Gastroesophageal sphincter (tissue), 4 donors: ENCODE data around the gene DOCK4. TPM values are rescaled to one million over a fixed set of nuclear protein-coding genes. Genes with fewer than 3 reads are reported as not detected.

Experiments used
- ATAC-seq: fragments of 150-250 bp; one replicate; pipeline ENCODE4 v1.9.1; 2016; ENCODE audit warnings: mild to moderate bottlenecking, moderate library complexity
- H3K27ac ChIP-seq, 4 donors: fragments of 200-600 bp; sonication (generic) in 3 of 4; 1 replicate in 3 of 4; 2 replicates in 1 of 4; pipeline ENCODE4 v1.5.1; 2016 to 2019
- H3K27me3 ChIP-seq: fragments of 200-600 bp; sonication (generic); one replicate; pipeline ENCODE4 v1.5.1; 2019
- H3K36me3 ChIP-seq, 2 donors: fragments of 200-600 bp; sonication (generic); one replicate each; pipeline ENCODE4 v1.5.1; 2019; ENCODE audit warnings: control low read depth in 1 of 2
- H3K4me1 ChIP-seq, 3 donors: fragments of 200-600 bp; sonication (generic); 1 replicate in 2 of 3; 2 replicates in 1 of 3; pipeline ENCODE4 v1.5.1; 2016 to 2019; ENCODE audit warnings: control low read depth in 2 of 3
- H3K4me3 ChIP-seq, 2 donors: fragments of 200-600 bp; sonication (generic); one replicate each; pipeline ENCODE4 v1.5.1; 2019; ENCODE audit warnings: mild to moderate bottlenecking in 1 of 2, moderate library complexity in 1 of 2
- H3K9me3 ChIP-seq, 3 donors: fragments of 200-600 bp; sonication (generic); one replicate each; pipeline ENCODE4 v1.5.1; 2017 to 2019; ENCODE audit warnings: control low read depth in 2 of 3
- EP300 ChIP-seq: sonication (generic); formaldehyde crosslinking; IDR thresholded peaks from one replicate; pipeline ENCODE4 v1.6.1; 2017; ENCODE audit warnings: antibody characterized with exemption, mild to moderate bottlenecking
- POLR2A ChIP-seq, 2 donors: fragments of 450-650 bp; IDR thresholded peaks; one replicate each; pipeline ENCODE4 v1.6.1; 2017; ENCODE audit warnings: antibody characterized with exemption in 2 of 2, mild to moderate bottlenecking in 2 of 2, moderate library complexity in 1 of 2
- POLR2AphosphoS5 ChIP-seq: sonication (generic); formaldehyde crosslinking; IDR thresholded peaks from one replicate; pipeline ENCODE4 v1.6.1; 2017; ENCODE audit warnings: antibody characterized with exemption
- WGBS, 2 donors: methylation state at CpG; one replicate each; pipeline ENCODE4 v1.1.5; 2018; ENCODE audit warnings: low coverage in 1 of 2; 5-methylcytosine and 5-hydroxymethylcytosine counted together
- total RNA-seq, 4 donors: library from RNA; depleted of rRNA; stranded (reverse); fragments of >200 nt; gene quantifications; one replicate each; pipeline ENCODE4 v1.1.0, GENCODE V29; 2016
- TF ChIP-seq, protein P1 (sequence below), 4 experiments: fragments of 200-600 bp in 2 of 4; fragments of 450-650 bp in 2 of 4; sonication (generic) in 1 of 4; IDR thresholded peaks; one replicate each; pipeline ENCODE4 v1.5.1; 2017 to 2019; ENCODE audit warnings: antibody characterized with exemption in 4 of 4, mild to moderate bottlenecking in 2 of 4, moderate library complexity in 2 of 4

DOCK4 gene
- total RNA-seq, 4 donors from 2014 or later, result 14.0 to 34.1 (median 24.2) TPM

DNA sequence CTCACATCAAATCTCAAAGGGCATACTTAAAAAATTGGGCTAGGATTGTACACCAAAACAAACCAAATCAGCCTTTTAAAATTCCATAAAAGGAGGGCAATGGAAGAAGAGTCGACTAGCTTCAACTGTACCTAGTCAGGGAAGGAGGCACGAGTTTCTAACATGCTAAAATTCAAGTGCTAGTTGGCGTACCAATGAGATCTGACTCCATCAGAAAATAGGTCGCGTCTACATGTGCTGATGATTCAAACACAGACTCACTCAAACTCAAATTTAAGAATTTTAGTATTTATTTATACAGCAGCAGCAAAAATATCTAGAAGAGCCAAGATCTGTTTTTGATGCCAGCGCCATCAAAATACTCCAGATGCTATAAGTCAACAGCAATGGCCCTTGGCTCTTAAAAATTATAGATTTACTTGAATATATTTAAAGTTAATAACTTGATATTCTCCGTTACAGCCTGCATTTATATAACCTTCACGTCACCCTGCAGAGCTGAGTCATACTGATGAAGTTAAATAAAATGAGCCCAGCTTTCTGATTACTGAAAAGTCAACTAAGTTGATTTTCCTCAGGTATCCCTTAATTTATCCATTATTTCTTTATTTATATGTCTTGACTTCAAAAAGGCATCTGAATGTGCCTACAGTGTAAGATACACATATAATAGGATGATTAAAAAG, 341.8 kb downstream of the DOCK4 start:
- H3K4me3 ChIP-seq, result no peak overlapping the region
- ATAC-seq, result no peak
- 62 to 64% methylated on average over 7 to 8 of the region's 8 CpGs for WGBS, 2 donors
- no peaks in the 10 kb centered on the region for H3K27me3 ChIP-seq
- no peaks in the 10 kb centered on the region for H3K9me3 ChIP-seq
- peak overlapping the region in 1 of 4 donors; percentile 20 for H3K27ac ChIP-seq
- TF ChIP-seq POLR2A (IDR thresholded peaks at IDR 0.05) (no peak), EP300 (no peak), POLR2AphosphoS5 (no peak)
- TF ChIP-seq, protein P1, sequence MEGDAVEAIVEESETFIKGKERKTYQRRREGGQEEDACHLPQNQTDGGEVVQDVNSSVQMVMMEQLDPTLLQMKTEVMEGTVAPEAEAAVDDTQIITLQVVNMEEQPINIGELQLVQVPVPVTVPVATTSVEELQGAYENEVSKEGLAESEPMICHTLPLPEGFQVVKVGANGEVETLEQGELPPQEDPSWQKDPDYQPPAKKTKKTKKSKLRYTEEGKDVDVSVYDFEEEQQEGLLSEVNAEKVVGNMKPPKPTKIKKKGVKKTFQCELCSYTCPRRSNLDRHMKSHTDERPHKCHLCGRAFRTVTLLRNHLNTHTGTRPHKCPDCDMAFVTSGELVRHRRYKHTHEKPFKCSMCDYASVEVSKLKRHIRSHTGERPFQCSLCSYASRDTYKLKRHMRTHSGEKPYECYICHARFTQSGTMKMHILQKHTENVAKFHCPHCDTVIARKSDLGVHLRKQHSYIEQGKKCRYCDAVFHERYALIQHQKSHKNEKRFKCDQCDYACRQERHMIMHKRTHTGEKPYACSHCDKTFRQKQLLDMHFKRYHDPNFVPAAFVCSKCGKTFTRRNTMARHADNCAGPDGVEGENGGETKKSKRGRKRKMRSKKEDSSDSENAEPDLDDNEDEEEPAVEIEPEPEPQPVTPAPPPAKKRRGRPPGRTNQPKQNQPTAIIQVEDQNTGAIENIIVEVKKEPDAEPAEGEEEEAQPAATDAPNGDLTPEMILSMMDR (IDR thresholded peaks at IDR 0.05), result no peak
- H3K36me3 ChIP-seq, result peaks cover 0 to 28% of the 10 kb centered on the region in 2 donors
- H3K4me1 ChIP-seq, result peaks cover 0 to 22% (median 0%) of the 10 kb centered on the region in 3 donors

DNA sequence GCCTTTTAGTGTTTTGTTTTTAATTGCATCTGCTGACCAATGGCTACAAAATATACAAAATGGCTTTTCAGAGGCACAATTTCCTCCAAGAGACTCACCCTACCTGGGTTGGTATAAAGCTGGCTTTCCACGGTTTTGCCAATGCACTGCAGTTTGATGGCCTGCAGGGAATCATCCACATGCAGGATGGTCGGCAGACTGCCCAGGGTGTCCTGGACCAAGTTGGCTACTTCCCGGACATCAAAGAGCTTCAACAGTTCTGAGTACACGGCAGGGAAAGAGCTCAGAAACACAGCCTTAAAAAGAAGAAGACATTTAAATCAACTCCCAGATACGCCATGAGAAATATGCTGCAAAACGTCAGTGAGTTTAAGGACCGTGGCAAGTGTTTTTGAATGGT, 342.9 kb downstream of the DOCK4 start:
- H3K36me3 ChIP-seq, result peaks cover 0 to 22% of the 10 kb centered on the region in 2 donors
- H3K4me3 ChIP-seq, result no peak overlapping the region
- H3K4me1 ChIP-seq, result peaks cover 0 to 22% (median 0%) of the 10 kb centered on the region in 3 donors
- ATAC-seq, result no peak
- no peaks in the 10 kb centered on the region for H3K27me3 ChIP-seq
- H3K27ac ChIP-seq, result no peak overlapping the region
- TF ChIP-seq POLR2A (IDR thresholded peaks at IDR 0.05) (no peak), EP300 (no peak), POLR2AphosphoS5 (no peak)
- TF ChIP-seq, protein P1 (IDR thresholded peaks at IDR 0.05), result no peak
- WGBS, 2 donors, result 60 to 87% methylated on average over 2 to 5 of the region's 7 CpGs
- no peaks in the 10 kb centered on the region for H3K9me3 ChIP-seq

GRCh38 chr7:111860248-111860647, 346.0 kb downstream of the DOCK4 start:
- 89 to 96% methylated on average over 4 to 6 of the region's 6 CpGs for WGBS, 2 donors

DNA sequence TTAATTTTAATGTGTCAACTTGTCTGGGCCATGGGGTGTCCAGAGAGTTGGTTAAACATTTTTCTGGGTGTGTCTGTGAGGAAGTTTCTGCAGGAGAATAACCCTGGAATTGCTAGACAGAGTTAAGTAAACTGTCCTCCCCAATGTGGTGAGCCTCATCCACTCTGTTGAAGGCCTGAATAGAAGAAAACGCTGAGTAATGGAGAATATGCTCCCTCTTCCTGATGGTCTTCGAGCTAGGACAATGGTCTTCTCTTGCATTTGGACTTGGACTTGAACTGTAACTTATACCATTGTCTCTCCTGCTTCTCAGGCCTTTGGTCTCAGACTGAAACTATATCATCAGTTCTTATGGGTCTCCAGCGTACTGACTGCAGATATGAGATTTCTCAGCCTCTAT, 347.9 kb downstream of the DOCK4 start:
- no peak for ATAC-seq
- WGBS, 2 donors, result 92 to 100% methylated on average over 2 to 3 of the region's 3 CpGs
- no peak overlapping the region for H3K4me3 ChIP-seq

More at GRCh38 chr7:111860248-111860647, 346.0 kb downstream of the DOCK4 start:
- Histone ChIP-seq H3K27ac (no peak overlapping the region), H3K27me3 (no peaks in the 10 kb centered on the region), H3K4me1 (peaks cover 0 to 14% (median 0%) of the 10 kb centered on the region in 3 donors), H3K36me3 (peaks cover 0 to 12% of the 10 kb centered on the region in 2 donors), H3K9me3 (no peaks in the 10 kb centered on the region), H3K4me3 (no peak overlapping the region)
- no peak for TF ChIP-seq EP300
- TF ChIP-seq, protein P1 (IDR thresholded peaks at IDR 0.05), result no peak
- TF ChIP-seq POLR2A (IDR thresholded peaks at IDR 0.05), result no peak
- TF ChIP-seq POLR2AphosphoS5, result no peak
- ATAC-seq, result no peak

More for the DNA sequence above, 347.9 kb downstream of the DOCK4 start:
- Histone ChIP-seq H3K27me3 (no peaks in the 10 kb centered on the region), H3K9me3 (no peaks in the 10 kb centered on the region), H3K27ac (no peak overlapping the region), H3K36me3 (peaks cover 0 to 10% of the 10 kb centered on the region in 2 donors), H3K4me1 (no peaks in the 10 kb centered on the region)
- TF ChIP-seq EP300 (no peak), POLR2A (IDR thresholded peaks at IDR 0.05) (no peak), POLR2AphosphoS5 (no peak)
- TF ChIP-seq, protein P1 (IDR thresholded peaks at IDR 0.05), result no peak
